SIG-M5 (cell line): ENCODE data around the gene PSPH.
A peak's percentile ranks its signal among the peaks of the same experiment; 100 is the strongest.
"Not testable (repeated sequence)": the region's sequence is repeated elsewhere in the genome, so short reads cannot be mapped to it uniquely, and the experiment has no call there.

Source experiments
- DNase-seq: peaks from one replicate; lab custom pipeline; 2025; lab: John Stamatoyannopoulos, UW

PSPH gene

GRCh38 chr7:56051339-56052191 is at the start of gene PSPH, which contains the start of gene CCT6A:
Gene PSPH, minus strand, starts transcription at chr7:56051444. Its CDS starts 30,232 bp downstream, at chr7:56021212.
Gene CCT6A, plus strand, starts transcription at chr7:56051765. Its CDS starts 84 bp downstream, at chr7:56051849.
- DNase-seq: peak; percentile 74

GRCh38 chr7:56099653-56100052 is 48.4 kb upstream of the PSPH start:
- no peak for DNase-seq

GRCh38 chr7:56098187-56099008 is 47.2 kb upstream of the PSPH start:
- DNase-seq: not testable (repeated sequence)

GRCh38 chr7:56097700-56098099 is 46.5 kb upstream of the PSPH start:
- no peak for DNase-seq

GRCh38 chr7:56092789-56093531 is 41.7 kb upstream of the PSPH start, which contains the start of gene PHKG1:
Gene PHKG1, minus strand, starts transcription at chr7:56092952. Its CDS starts 4,011 bp downstream, at chr7:56088941.
- DNase-seq: no peak

- not testable (repeated sequence) for DNase-seq
Observed at GRCh38 chr7:56092388-56092787, 41.1 kb upstream of the PSPH start.

- DNase-seq: no peak
Observed at GRCh38 chr7:56091591-56091990, 40.3 kb upstream of the PSPH start.

GRCh38 chr7:56087445-56087844 is 36.2 kb upstream of the PSPH start:
- DNase-seq: no peak

GRCh38 chr7:56086761-56087160 is 35.5 kb upstream of the PSPH start:
- no peak for DNase-seq

- no peak for DNase-seq
Observed at GRCh38 chr7:56083150-56083785, 32.0 kb upstream of the PSPH start.

- DNase-seq: no peak
Observed at GRCh38 chr7:56081626-56082340, 30.5 kb upstream of the PSPH start.

- DNase-seq: not testable (repeated sequence)
Observed at GRCh38 chr7:56080726-56081435, 29.6 kb upstream of the PSPH start.

GRCh38 chr7:56079450-56080185 is 28.4 kb upstream of the PSPH start:
- no peak for DNase-seq

- DNase-seq: no peak
Observed at GRCh38 chr7:56078196-56078595, 27.0 kb upstream of the PSPH start.

- DNase-seq: no peak
Observed at GRCh38 chr7:56077681-56078080, 26.4 kb upstream of the PSPH start.

GRCh38 chr7:56074371-56074791 is 23.1 kb upstream of the PSPH start:
- DNase-seq: no peak

- not testable (repeated sequence) for DNase-seq
Observed at GRCh38 chr7:56066376-56066775, 15.1 kb upstream of the PSPH start.

GRCh38 chr7:56063882-56064625 is 12.8 kb upstream of the PSPH start, which contains the start of gene SUMF2:
Gene SUMF2, plus strand, starts transcription at chr7:56064286. Its CDS starts 26 bp downstream, at chr7:56064312.
- DNase-seq: peak; percentile 65

- DNase-seq: no peak
Observed at GRCh38 chr7:56063500-56063881, 12.2 kb upstream of the PSPH start.
